PC-3 (cell line): ENCODE measurements around the gene CHAC1.

ENCODE experiments used
- EZH2phosphoT487 ChIP-seq: fragments of 300-600 bp; sonication (generic); IDR thresholded peaks from 2 replicates; pipeline ENCODE4 v1.6.1; 2018; ENCODE audit warnings: mild to moderate bottlenecking, antibody characterized with exemption, low read length, borderline replicate concordance
- TF ChIP-seq, protein P1 (sequence below): fragments of 300-600 bp; sonication (generic); conservative IDR thresholded peaks from 2 replicates; pipeline ENCODE4 v1.5.1; 2017; ENCODE audit warnings: antibody characterized with exemption, low read depth, mild to moderate bottlenecking, low read length

DNA sequence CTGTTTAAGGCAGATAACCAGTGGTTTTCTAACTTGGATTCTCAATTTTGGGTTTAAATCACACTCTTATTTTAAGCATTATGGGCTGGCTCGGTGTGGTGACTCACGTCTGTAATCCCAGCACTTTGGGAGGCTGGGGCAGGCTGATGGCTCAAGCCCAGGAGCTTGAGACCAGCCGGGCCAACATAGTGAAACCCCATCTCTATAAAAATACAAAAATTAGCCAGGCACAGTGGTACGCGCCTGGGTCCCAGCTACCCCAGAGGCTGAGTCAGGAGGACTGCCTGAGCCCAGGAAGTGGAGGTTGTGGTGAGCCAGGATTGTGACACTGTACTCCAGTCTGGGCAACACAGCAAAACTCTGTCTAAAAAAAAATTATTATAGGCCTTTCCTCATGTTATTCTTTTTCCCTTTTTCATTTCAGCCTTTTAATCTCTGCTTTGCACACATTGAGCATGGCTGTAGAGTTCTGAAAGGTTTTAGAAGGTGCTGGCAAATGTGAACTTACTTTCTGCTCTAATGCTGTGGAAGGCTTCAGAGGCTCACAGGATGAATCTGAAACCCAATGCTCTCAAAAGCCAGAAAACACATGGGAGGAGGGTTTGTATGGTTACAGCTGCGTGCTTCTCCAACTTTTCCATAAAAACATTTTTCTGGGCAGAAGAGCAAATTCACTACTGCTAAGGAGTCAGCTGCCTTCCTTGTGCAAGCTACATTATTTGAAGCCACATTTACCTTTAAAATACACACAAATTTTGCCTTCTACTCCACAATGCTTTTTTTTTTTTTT, 32.5 kb downstream of the CHAC1 start:
- TF ChIP-seq, protein P1, sequence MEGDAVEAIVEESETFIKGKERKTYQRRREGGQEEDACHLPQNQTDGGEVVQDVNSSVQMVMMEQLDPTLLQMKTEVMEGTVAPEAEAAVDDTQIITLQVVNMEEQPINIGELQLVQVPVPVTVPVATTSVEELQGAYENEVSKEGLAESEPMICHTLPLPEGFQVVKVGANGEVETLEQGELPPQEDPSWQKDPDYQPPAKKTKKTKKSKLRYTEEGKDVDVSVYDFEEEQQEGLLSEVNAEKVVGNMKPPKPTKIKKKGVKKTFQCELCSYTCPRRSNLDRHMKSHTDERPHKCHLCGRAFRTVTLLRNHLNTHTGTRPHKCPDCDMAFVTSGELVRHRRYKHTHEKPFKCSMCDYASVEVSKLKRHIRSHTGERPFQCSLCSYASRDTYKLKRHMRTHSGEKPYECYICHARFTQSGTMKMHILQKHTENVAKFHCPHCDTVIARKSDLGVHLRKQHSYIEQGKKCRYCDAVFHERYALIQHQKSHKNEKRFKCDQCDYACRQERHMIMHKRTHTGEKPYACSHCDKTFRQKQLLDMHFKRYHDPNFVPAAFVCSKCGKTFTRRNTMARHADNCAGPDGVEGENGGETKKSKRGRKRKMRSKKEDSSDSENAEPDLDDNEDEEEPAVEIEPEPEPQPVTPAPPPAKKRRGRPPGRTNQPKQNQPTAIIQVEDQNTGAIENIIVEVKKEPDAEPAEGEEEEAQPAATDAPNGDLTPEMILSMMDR = no peak
- TF ChIP-seq EZH2phosphoT487 = no peak
